SIG-M5 treated with dmso at 0.1 percent for 504 hours (cell line): Measurements from ENCODE around the gene EBP.

Source experiments
- DNase-seq: peaks from one replicate; lab custom pipeline; 2025; ENCODE audit not compliant: unreplicated experiment; lab: John Stamatoyannopoulos, UW

EBP gene

DNA sequence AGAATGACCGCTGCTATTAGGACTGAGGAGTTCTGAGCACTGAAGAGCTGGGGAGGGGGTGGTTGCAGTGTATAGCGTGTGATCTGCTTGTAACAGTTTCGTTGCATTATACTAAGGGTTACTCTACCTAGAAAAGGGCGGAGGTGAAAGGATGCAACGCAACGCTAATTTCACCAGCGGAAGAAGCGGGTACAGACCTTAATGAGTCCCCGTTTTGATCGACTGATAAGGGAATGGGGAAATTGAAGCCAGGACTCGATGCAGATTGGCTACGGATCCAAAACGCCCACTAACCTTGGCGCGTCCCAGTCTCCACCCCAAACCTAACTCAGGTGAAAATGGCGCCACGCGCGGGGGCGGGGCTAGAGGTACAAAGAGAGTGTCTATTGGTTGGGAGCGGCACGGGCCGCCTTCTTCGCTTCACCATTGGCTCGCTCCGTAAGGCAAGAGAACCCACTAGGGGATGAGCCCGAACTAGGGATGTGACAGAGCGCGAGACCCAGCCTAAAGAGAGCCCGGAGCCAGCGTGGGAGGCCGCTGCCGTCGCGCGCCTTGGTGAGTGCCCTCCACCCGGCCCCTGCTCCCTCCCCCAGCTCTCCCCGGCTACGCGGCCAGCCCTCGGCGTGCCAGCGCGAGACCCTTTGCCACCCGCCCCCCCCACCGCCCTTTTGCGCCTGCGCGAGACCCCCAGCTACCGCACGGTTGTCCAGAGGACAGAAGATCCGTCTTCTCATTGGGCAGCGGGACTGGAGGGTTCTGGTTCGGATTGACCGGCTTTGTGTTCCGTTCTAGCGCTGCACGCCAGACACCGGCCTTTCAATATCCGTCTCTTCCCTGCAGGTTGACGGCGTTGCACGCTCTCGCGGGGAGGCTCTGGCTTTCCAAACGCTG lies at the start of gene EBP:
EBP (plus strand) TSS at position 456 of the 891 bp plus-strand sequence. CDS start 1,964 bp downstream, outside the sequence.
- peak; percentile 94 for DNase-seq

DNA sequence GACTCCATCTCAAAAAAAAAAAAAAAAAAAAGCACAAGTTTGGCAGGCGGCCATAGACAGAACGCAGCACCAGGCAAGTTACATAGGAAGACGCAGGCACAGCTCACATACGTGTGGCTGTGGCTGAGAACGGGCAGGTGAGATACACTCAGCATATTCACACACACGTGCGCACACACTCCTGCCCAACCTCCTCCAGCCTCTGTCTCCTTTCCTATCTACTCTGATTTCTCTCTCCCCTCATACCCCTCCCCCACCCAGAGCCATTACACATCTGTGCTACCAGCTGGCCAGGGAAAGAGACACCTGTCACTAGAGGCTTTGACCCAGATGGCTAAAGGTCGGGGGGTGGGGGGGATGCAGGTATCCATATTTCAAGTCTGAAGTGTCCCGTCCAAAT lies 49.4 kb upstream of the EBP start:
- no peak for DNase-seq

DNA sequence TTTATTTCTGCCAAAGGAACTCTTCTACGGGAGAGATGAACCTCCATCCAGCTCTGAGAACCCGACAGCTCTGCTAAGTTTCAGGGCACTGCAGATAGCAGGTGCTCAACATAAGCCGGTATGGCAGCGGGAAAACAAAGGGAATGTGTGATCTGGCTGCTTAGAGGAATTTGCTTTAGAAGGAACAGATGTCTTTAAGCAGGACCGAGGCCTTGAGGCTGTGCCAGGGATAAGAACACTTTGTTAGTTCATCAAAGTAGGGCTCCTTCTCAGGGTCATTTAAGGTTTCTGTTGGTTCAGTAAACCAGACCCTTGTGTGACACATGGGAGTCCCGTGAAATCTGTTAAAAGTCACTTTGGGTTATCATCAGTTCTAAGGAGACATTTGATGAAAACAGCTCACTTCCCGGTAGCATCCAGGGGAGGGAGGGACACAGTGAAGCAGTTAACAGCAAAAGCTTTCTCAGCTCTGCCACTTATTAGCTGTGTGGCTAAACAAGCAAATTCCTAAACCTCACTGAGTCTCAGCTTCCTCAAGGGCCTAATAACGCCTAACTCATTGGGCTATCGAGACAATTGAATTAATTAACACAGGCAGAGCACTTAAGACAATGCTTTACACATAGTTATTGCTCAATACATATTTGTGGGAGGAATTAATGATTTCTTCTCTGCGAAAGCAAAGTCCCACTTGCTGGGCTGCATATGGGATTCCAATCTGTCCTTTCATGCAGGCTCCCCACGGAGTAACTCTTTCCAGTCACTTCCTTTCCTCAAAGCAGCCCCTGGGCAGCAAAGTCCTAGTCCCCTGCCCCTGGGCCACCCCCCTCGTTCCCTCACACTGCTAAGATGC lies 48.5 kb upstream of the EBP start:
- DNase-seq = no peak

DNA sequence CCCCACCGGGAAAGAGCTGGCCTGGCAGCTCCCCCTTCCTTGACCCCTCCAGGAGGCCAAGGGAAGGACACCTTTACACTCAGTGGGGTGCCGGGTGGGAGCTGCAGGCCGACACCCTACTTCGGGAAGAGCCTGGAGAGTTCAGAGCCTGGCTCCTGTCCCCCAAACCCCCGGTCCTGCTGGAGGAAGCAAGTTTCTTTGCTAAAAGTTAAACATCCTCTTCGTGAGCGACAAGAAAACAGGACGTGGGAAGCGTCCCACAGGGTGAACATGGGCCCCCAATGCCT lies 48.0 kb upstream of the EBP start:
- no peak for DNase-seq

DNA sequence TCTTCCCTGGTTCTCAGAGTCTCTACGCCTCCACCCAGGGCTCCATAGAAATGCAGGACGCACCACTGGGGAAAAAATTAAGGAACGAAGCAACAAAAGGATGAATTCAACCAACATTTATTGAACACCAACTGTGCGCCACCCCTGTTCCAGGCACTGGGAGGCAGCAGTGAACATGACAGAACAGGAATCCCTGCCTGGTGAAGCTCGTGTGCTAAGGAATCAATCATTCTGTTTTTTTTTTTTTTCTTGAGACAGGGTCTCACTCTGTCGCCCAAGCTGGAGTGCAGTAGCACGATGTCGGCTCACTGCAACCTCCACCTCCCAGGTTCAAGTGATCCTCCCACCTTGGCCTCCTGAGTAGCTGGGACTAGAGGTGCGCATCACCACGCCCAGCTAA lies 47.5 kb upstream of the EBP start:
- DNase-seq = peak; percentile 16

DNA sequence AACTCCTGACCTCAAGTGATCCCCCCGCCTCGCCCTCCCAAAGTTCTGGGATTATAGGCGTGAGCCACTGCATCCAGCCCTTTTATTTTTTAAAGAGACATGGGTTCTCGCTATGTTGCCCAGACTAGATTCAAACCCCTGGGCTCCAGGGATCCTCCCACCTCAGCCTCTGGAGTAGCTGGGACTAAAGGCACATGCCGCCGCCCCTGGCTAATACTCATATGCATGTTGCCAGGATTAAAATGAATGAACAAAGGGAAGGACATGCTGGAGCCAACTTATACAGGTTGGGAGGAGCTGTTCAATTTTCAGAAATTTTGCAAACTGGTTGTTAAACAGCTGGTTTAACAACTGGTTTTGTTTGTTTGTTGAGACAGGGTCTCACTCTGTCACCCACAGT lies 47.0 kb upstream of the EBP start:
- DNase-seq = no peak

DNA sequence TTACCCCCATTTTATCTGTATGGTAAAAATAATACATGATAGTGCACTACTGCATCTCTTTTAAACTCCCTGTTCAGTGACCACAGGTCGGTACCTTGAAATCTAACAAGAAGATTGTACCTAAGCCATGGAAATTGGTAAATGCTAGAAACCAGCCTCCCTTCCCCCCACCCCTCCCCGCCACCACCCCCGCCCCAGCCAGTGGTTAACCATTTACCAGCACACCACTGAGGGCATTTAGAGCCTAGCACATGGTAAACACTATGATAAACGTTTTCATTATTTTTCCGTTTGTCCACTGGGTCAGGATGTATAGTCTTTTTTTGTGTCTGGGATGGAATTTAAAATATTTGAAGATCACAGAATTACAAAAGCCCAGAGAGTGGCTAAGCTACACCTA lies 46.3 kb upstream of the EBP start:
- DNase-seq = no peak

DNA sequence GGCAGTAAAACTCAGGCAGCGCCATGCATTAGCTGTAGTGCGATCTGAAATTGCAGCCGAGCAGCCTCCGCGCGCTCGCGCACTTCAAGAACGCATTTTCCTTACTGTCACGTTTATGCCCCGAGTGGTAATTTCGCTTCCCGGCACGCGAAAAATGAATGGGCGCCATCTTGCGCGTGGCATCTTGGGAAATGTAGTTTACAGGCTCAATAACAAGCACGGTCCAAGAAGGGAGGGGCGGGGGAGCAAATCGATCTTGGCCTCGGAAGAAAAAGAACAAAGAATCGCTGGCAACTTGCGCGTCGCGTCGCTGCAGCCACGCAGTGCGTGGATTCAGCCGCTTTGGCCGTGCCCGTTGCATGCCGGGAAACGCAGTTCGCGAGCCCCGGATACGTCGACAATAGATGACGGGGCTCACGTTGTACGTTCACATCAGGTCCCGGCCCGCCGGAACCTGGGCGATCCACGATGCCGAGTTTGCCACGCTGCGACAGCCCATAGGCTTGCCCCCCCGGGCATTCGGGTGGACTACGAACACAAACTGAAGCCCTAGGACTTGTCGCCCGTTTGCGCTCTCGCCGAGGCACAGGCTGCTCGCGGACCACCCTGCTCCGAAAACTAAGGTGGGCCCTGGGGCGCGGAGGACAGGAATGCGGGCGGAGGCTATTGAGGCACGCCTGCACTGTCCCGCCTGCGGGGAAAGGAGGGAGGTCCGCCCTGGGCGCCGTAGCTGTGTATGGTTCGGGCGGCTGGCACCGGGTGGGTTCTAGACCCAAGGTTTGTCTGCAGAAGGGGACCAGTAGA lies 45.6 kb upstream of the EBP start, which contains the start of gene FTSJ1:
FTSJ1 (plus strand) TSS at position 426 of the 804 bp plus-strand sequence. CDS start 1,849 bp downstream, outside the sequence.
- DNase-seq = peak; percentile 90

DNA sequence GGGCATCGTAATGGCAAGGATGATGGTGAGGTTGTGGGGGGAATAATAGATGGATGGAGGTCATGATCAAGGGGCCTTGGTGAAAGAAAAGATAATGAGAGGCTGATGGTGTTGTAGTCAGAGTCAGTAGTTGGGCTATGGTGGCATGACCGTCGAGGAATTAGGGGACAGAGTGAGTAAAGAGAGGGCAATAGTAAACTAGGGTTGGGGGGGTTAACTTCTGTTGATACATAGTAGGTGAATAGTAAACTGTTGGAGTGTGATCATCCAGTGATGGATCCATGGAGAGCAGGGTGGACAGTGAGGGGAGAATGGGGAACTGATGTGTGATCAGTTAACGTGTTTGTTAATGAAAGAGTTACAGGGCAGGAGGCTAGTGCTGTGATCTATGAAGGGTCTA lies 44.7 kb upstream of the EBP start:
- DNase-seq = no peak

DNA sequence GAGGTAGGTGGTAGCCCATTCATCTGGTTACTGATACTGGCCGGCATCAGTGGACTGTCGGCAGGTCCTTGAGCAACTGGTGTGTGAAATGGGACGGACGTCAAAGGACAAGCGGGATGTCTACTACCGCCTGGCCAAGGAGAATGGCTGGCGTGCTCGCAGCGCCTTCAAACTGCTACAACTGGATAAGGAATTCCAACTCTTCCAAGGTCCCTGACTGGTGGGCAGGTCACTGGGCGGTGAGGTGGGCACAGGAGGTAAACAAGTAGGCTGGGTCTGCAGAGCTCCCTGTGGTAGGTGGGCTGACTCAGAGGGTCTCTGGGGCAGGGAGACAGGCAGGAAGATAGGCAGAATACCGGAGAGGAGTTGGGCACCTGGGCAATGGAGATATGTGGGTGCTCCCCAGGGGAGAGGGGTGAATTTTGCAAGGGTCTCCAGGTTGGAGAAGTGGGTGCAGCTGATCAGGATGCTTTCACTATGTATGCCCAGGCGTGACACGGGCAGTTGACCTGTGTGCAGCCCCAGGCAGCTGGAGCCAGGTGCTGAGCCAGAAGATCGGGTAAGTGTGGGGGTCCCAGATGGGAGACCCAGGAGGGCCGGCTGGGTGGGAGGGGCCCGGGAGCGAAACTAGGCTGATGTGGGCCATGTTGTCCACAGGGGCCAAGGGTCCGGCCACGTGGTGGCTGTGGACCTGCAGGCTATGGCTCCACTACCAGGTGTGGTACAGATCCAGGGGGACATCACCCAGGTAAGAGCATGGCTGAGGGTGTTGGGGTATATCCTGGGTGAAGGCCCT lies 43.5 kb upstream of the EBP start:
- no peak for DNase-seq

DNA sequence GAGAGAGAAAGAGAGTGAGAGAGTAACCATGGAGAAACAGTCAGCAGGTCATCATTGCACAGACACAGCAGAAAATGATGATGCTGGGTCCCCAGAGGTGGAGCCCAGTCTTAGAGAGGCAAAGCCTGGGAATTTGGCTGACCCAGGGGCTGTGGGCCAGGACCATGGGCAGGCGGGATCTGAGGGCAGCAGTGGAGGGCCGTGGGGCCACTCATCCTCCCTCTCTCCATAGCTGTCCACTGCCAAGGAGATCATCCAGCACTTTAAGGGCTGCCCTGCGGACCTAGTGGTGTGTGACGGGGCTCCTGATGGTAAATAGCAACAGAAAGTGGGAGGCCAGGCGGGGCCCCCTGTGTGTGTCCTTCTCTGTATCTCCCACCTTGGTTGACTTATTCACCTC lies 42.8 kb upstream of the EBP start:
- DNase-seq = no peak

DNA sequence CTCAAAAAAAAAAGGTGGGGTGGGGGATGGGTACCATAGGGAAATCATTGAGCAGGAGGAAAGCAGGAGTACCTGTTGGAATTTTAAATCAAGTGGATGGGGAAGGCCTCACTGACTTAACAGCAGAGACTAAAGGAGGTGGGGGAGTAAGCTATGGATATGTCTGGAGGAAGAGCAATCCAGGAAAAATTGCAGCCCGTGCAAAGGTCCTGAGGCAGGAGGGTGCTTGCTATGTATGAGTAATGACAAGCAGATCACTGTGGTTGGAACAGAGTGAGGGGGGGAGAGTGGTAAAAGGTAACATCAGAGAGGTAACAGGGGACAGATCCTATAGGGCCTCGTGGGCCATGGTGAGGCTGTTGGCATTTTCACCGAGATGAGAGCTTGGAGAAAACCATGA lies 41.5 kb upstream of the EBP start:
- DNase-seq = no peak

DNA sequence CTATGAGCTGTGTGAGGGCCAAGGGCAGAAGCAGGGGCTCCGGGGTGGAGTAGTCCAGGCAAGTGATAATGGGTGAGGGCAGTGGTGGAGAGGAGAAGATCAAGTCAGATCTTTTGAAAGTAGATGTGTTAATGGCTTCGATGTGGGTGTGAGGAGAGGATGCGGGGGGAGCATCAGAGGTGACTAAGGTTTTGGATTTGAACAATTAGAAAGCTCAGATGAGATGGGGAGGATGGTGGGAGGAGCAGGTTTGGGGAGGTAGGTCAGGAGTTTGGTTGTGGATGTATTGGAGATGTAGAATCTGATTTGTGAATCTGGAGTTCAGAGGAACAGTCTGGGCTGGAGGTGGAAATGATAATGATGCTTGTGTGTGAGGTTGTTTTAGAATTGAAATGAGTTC lies 41.0 kb upstream of the EBP start:
- DNase-seq = no peak

DNA sequence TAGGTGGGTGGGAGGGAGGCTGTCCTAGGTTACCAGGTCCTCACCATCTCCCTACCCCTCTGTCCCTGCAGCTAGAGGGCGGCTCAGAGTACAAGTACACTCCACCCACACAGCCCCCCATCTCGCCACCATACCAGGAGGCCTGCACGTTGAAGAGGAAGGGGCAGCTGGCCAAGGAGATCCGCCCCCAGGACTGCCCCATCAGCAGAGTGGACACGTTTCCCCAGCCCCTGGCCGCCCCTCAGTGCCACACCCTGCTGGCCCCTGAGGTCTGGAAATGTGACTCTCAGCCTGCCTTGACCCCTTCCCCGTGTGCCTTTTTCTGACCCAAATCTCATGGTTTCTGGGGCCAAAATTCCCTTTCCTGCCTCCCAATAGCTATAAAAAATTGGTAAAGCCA lies 39.1 kb upstream of the EBP start:
- no peak for DNase-seq

DNA sequence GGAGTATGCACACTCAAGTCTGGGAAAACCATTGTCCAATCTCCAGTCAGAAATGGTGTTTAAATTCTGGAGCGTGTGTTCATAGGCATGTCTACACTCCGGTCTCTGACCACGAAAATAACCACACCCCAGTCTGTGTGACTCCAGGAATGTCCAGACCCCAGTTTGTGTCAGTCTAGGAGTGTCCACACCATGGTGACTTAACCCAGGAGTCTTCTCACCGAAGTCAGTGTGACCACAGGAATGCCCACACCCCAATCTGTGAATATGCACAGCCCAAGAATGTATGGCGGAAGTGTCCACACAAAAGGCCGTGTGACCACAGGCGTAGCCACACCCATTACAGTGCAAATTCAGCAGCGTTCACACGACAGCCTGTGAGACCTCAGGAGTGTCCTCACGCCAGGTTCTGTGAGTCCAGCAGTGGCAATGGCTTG lies 34.2 kb upstream of the EBP start:
- DNase-seq = no peak

DNA sequence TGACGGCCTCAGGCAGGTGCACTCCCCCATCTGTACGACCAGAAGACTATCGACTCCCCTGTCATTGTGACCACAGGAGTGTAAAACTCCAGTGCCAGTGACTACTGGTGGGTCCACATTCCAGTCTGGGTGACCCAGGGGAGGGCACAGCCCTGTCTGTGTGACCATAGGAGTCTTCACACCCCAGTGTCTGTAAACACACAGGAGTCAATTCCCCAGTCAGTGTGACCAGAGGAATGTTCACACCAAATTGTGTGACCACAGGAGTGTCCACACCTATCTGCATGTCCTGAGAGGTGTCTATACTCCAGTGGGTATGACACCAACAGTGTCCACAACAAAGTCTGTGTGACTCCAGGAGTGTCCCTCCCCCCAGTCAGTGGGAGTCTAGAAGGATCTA lies 33.6 kb upstream of the EBP start:
- no peak for DNase-seq

DNA sequence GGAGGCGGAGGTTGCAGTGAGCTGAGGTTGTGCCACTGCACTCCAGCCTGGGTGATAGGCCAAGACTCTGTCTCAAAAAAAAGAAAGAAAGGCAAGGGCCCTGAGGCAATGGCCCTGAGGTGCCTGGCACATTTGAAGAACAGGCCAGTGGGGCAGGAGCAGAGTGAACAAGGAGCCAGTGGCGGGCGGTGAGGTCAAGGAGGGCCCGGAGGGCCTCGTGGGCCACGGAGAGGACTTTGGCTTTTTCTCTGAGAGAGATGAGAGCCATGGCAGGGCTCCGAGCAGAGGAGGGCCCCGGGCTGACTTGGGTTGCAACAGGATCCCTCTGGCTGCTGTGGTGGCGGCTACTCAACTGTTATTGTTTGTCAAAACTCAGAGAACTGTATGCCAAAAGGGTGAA lies 32.3 kb upstream of the EBP start:
- no peak for DNase-seq

DNA sequence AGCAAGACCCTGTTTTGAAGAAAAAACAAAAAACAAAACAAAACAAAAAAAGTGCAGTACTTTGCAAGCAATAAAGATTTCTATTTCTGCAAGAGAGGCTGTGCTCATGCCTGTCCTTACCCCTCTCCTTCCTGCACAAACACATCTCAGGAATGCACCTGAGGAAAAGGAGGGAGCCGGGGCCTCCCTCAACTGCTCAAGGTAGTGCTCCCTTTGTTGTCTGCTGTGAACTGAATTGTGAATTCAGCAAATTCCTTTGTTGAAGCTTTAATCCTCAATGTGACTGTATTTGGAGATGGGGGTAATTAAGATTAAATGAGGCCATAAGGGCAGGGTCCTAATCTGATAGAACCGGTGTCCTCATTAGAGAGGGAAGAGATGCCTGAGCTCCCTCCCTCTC lies 31.7 kb upstream of the EBP start:
- DNase-seq = no peak

DNA sequence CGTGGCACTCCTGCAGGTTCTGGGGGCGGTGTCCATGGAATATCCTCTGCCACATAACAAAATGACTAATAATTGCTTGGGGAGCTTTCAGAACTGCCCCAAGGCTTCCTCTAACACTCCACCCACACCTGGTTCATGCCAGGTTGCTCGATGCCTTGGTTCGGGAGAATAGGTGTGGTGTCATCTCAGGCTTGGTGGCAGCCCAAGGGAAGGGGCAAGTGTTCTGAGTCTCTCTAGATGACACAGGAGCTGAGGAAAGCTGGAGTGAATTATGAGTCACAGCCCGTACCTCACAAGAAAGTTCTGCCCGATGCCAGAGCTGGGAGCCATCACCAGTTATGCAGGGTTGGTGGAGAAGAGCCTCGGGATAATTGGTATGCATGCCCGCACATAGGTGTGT lies 30.9 kb upstream of the EBP start:
- DNase-seq = no peak

DNA sequence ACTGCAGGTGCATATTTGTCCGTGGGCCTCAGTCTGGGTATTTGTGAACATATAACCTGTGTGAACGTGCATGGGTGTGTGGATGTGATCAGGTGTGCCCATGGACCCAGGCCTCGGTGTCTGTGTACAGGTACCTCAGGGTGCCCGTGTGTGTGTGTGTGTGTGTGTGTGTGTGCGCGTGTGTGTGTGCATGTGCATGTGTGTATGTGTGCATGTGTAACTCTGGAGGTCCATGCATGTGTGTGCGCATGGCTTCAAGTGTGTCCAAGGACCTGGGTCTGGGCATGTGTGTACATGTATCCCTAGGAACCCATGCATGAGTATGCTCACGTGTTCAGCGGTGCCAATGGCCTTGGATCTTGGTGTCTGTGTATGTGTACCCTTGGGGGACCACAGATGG lies 29.8 kb upstream of the EBP start:
- DNase-seq = no peak
